ENCODE results near the gene BEST4.
A peak's percentile ranks its signal among the peaks of the same experiment; 100 is the strongest.
"Not testable (repeated sequence)": the region's sequence is repeated elsewhere in the genome, so short reads cannot be mapped to it uniquely, and the experiment has no call there.

The BEST4 gene

DNA sequence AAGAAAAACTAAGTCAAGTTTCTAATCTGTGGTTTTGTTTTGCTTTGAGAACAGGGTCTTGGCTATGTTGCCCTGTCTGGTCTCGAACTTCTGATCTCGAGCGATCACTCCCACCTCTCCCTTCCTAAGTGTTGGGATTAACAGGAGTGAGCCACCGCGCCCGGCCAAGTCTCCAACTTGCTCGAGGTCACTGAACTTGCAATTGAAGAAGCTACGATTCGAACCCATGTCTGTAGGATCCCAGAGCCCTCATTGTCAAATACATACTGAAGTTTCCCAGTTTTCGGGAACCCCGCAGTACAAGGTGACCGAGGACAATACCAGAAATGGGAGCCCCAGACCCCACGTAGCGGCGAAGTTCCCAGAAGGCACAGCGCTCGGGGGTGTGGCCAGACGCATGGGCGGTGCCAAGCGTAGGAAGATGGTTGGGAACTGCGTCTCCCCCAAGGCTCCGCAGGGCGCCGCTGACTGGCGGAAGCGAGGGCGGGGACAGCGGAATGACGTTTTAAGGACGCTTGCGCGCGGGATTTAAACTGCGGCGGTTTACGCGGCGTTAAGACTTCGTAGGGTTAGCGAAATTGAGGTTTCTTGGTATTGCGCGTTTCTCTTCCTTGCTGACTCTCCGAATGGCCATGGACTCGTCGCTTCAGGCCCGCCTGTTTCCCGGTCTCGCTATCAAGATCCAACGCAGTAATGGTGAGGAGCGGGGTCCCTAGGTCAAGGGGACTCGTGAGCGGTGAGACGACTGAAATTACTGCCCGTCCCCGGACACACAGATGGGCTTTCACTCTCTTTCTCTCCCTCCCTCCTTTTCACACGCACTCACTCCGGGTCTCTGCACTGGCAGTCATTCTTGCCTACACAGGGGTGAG is 48.4 kb downstream of the BEST4 start, which contains the start of gene KIF2C:
KIF2C (plus strand) TSS at position 531 of the 872 bp plus-strand sequence; CDS start at position 627, 96 bp downstream.
- Histone ChIP-seq H3K36me3 (peaks cover 34% of the 10 kb centered on the region), H3K27me3 (ENCODE audit: insufficient read depth, low read depth, severe bottlenecking) (no peaks in the 10 kb centered on the region), H3K27ac (peak within 1 kb of the TSS; percentile 89), H3K4me3 (ENCODE audit: low read depth, low read length) (peak within 1 kb of the TSS; percentile 83), H3K9me3 (ENCODE audit: severe bottlenecking) (peaks cover 2% of the 10 kb centered on the region)
- TF ChIP-seq, protein P1, sequence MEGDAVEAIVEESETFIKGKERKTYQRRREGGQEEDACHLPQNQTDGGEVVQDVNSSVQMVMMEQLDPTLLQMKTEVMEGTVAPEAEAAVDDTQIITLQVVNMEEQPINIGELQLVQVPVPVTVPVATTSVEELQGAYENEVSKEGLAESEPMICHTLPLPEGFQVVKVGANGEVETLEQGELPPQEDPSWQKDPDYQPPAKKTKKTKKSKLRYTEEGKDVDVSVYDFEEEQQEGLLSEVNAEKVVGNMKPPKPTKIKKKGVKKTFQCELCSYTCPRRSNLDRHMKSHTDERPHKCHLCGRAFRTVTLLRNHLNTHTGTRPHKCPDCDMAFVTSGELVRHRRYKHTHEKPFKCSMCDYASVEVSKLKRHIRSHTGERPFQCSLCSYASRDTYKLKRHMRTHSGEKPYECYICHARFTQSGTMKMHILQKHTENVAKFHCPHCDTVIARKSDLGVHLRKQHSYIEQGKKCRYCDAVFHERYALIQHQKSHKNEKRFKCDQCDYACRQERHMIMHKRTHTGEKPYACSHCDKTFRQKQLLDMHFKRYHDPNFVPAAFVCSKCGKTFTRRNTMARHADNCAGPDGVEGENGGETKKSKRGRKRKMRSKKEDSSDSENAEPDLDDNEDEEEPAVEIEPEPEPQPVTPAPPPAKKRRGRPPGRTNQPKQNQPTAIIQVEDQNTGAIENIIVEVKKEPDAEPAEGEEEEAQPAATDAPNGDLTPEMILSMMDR (IDR thresholded peaks at IDR 0.05; ENCODE audit: low read depth, low read length), result no peak
- peak; percentile 98 for DNase-seq

DNA sequence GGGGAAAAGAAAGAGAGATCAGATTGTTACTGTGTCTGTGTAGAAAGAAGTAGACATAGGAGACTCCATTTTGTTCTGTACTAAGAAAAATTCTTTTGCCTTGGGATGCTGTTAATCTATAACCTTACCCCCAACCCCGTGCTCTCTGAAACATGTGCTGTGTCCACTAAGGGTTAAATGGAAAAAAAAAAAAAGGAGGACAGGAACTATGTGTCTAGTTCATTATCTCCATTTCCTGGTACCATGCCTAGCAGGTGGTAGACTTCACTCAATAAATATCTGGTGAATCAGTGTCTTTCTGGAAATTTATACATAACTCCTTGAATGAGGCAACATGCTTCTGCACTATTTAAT is 49.0 kb downstream of the BEST4 start:
- Histone ChIP-seq H3K36me3 (peaks cover 28% of the 10 kb centered on the region), H3K4me3 (ENCODE audit: low read depth, low read length) (peak overlapping the region; percentile 83), H3K27ac (peak overlapping the region; percentile 89)
- not testable (repeated sequence) for H3K27me3 ChIP-seq (ENCODE audit: insufficient read depth, low read depth, severe bottlenecking); DNase-seq; H3K9me3 ChIP-seq (ENCODE audit: severe bottlenecking)

DNA sequence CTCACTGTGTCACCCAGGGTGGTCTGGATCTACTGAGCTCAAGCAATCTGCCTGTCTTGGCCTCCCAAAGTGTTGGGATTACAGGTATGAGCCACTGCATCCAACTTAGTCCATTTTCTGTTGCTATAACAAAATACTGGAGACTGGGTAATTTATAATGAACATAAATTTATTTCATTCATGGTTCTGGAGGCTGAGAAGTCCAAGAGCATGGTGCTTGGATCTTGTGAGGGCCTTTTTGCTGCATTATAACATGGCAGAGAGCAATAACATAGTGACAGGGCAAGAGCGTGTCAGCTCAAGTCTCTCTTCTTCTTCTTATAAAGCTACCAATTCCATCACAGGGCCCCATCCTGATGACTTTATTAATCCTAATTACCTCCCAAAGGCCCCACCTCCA is 52.0 kb downstream of the BEST4 start:
- no peak overlapping the region for H3K27ac ChIP-seq
- H3K9me3 ChIP-seq (ENCODE audit: severe bottlenecking), result peaks cover 2% of the 10 kb centered on the region
- DNase-seq, result no peak
- peaks cover 3% of the 10 kb centered on the region for H3K36me3 ChIP-seq
- H3K27me3 ChIP-seq (ENCODE audit: insufficient read depth, low read depth, severe bottlenecking), result no peaks in the 10 kb centered on the region
- TF ChIP-seq, protein P1 (IDR thresholded peaks at IDR 0.05; ENCODE audit: low read depth, low read length), result no peak
- H3K4me3 ChIP-seq (ENCODE audit: low read depth, low read length), result no peak overlapping the region

DNA sequence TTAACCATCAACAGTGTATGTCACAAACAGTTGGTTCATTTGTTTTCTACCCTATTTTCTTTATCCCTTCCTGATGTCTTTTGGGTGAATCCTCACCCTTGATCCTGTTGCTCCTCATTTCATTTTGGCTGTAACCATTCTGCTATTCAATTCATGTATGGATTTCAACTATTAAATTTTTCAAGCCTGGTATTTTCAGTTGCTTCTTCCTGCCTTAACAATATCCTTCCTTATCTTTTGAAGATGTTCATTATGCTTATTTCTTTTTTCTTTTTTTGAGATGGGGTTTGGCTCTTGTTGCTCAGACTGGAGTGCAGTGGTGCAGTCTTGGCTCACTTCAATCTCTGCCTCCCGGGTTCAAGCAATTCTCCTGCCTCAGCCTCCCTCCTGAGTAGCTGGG is 54.2 kb downstream of the BEST4 start:
- peaks cover 2% of the 10 kb centered on the region for H3K9me3 ChIP-seq (ENCODE audit: severe bottlenecking)
- DNase-seq, result no peak
- H3K36me3 ChIP-seq, result no peaks in the 10 kb centered on the region
- H3K27ac ChIP-seq, result no peak overlapping the region
- TF ChIP-seq, protein P1 (IDR thresholded peaks at IDR 0.05; ENCODE audit: low read depth, low read length), result no peak
- H3K27me3 ChIP-seq (ENCODE audit: insufficient read depth, low read depth, severe bottlenecking), result no peaks in the 10 kb centered on the region
- no peak overlapping the region for H3K4me3 ChIP-seq (ENCODE audit: low read depth, low read length)
